H9 (cell line): ENCODE data around the gene FAM171A1. TPM values are rescaled to one million over a fixed set of nuclear protein-coding genes. Genes with fewer than 3 reads are reported as not detected.

Source experiments
- DNase-seq: peaks from one replicate; pipeline ENCODE4 v3.0.0-alpha.2; 2017
- H2AFZ ChIP-seq: one replicate; pipeline ENCODE4 v1.6.1; 2013; ENCODE audit warnings: mild to moderate bottlenecking, low read length, control low read depth, moderate library complexity
- H2AK5ac ChIP-seq: 2 replicates; pipeline ENCODE4 v1.6.1; 2013; ENCODE audit warnings: low read length, control low read depth, mixed read lengths; ENCODE audit not compliant: insufficient read length
- H2BK120ac ChIP-seq: one replicate; pipeline ENCODE4 v1.6.1; 2013; ENCODE audit warnings: low read depth, mild to moderate bottlenecking, low read length, control low read depth, inconsistent platforms; ENCODE audit not compliant: poor library complexity, severe bottlenecking
- H2BK12ac ChIP-seq: 2 replicates; pipeline ENCODE4 v1.6.1; 2013; ENCODE audit warnings: low read length, control low read depth, mixed read lengths, low read depth; ENCODE audit not compliant: insufficient read length
- H2BK15ac ChIP-seq: 2 replicates; pipeline ENCODE4 v1.6.1; 2013; ENCODE audit warnings: low read depth, low read length, control low read depth
- H2BK20ac ChIP-seq: one replicate; pipeline ENCODE4 v1.6.1; 2013; ENCODE audit warnings: low read depth, mild to moderate bottlenecking, low read length, control low read depth, inconsistent platforms; ENCODE audit not compliant: poor library complexity, severe bottlenecking
- H2BK5ac ChIP-seq: 2 replicates; pipeline ENCODE4 v1.6.1; 2013; ENCODE audit warnings: low read length, control low read depth, mixed read lengths; ENCODE audit not compliant: insufficient read length
- H3K14ac ChIP-seq: 2 replicates; pipeline ENCODE4 v1.6.1; 2013; ENCODE audit warnings: low read length, control low read depth; ENCODE audit not compliant: insufficient read depth
- H3K18ac ChIP-seq: 2 replicates; pipeline ENCODE4 v1.6.1; 2013; ENCODE audit warnings: low read depth, mild to moderate bottlenecking, mixed read lengths, low read length, control low read depth; ENCODE audit not compliant: insufficient read length
- H3K23ac ChIP-seq: 2 replicates; pipeline ENCODE4 v1.6.1; 2013; ENCODE audit warnings: low read length, control low read depth, mixed read lengths, low read depth; ENCODE audit not compliant: insufficient read length
- H3K23me2 ChIP-seq: 2 replicates; pipeline ENCODE4 v1.6.1; 2013; ENCODE audit warnings: low read depth, mild to moderate bottlenecking, mixed read lengths, low read length, control low read depth; ENCODE audit not compliant: insufficient read length, poor library complexity, severe bottlenecking
- H3K27ac ChIP-seq: 2 replicates; pipeline ENCODE4 v1.5.1; 2013; ENCODE audit warnings: low read length, control low read depth, mixed read lengths, low read depth; ENCODE audit not compliant: insufficient read length
- H3K27me3 ChIP-seq: 2 replicates; pipeline ENCODE4 v1.6.1; 2013; ENCODE audit warnings: low read length, control low read depth, inconsistent platforms; ENCODE audit not compliant: insufficient read depth
- H3K4ac ChIP-seq: 2 replicates; pipeline ENCODE4 v1.6.1; 2013; ENCODE audit warnings: low read depth, mild to moderate bottlenecking, control low read depth, inconsistent platforms, low read length, moderate library complexity
- H3K4me1 ChIP-seq: 2 replicates; pipeline ENCODE4 v1.6.1; 2013; ENCODE audit warnings: low read length, control low read depth, inconsistent platforms; ENCODE audit not compliant: insufficient read depth
- H3K4me2 ChIP-seq: 2 replicates; pipeline ENCODE4 v1.6.1; 2013; ENCODE audit warnings: low read length, control low read depth, mixed read lengths; ENCODE audit not compliant: insufficient read length, insufficient read depth
- H3K56ac ChIP-seq: 2 replicates; pipeline ENCODE4 v1.6.1; 2013; ENCODE audit warnings: low read depth, mild to moderate bottlenecking, mixed read lengths, low read length, control low read depth; ENCODE audit not compliant: insufficient read length
- H3K79me1 ChIP-seq: 2 replicates; pipeline ENCODE4 v1.6.1; 2013; ENCODE audit warnings: low read depth, mild to moderate bottlenecking, moderate library complexity, low read length, control low read depth, inconsistent platforms; ENCODE audit not compliant: insufficient read depth, poor library complexity, severe bottlenecking
- H3K79me2 ChIP-seq: 2 replicates; pipeline ENCODE4 v1.6.1; 2013; ENCODE audit warnings: low read length, control low read depth, inconsistent platforms; ENCODE audit not compliant: insufficient read depth
- H3K9ac ChIP-seq: 2 replicates; pipeline ENCODE4 v1.6.1; 2013; ENCODE audit warnings: low read length, control low read depth, mixed read lengths; ENCODE audit not compliant: insufficient read length; ENCODE audit errors: extremely low read depth
- H3K9me3 ChIP-seq: one replicate; pipeline ENCODE4 v1.6.1; 2013; ENCODE audit warnings: low read depth, low read length, inconsistent platforms; ENCODE audit not compliant: control insufficient read depth
- H3T11ph ChIP-seq: one replicate; pipeline ENCODE4 v1.6.1; 2013; ENCODE audit warnings: mild to moderate bottlenecking, low read length, control low read depth, inconsistent platforms
- H4K20me1 ChIP-seq: one replicate; pipeline ENCODE4 v1.6.1; 2013; ENCODE audit not compliant: control insufficient read depth, insufficient read length, insufficient read depth
- H4K5ac ChIP-seq: 2 replicates; pipeline ENCODE4 v1.6.1; 2013; ENCODE audit warnings: low read depth, mild to moderate bottlenecking, mixed read lengths, low read length, control low read depth; ENCODE audit not compliant: insufficient read length
- H4K8ac ChIP-seq: replicated peaks from 2 replicates; pipeline ENCODE4 v1.6.1; 2013; ENCODE audit warnings: low read length, control low read depth, mixed read lengths, low read depth; ENCODE audit not compliant: insufficient read length
- H4K91ac ChIP-seq: 2 replicates; pipeline ENCODE4 v1.6.1; 2013; ENCODE audit warnings: low read depth, mild to moderate bottlenecking, moderate library complexity, mixed read lengths, low read length, control low read depth; ENCODE audit not compliant: insufficient read length
- H3K27ac Mint-ChIP-seq, 3 experiments: 2 replicates in 2 of 3; 3 replicates in 1 of 3; pipeline ENCODE4 v1.8.0; 2020 to 2021; ENCODE audit warnings: mixed read lengths in 3 of 3, mild to moderate bottlenecking in 1 of 3, moderate library complexity in 1 of 3
- H3K27me3 Mint-ChIP-seq: 2 replicates; pipeline ENCODE4 v1.8.0; 2021; ENCODE audit warnings: low read depth, mild to moderate bottlenecking, moderate library complexity, mixed read lengths
- H3K36me3 Mint-ChIP-seq, 3 experiments: 2 replicates in 2 of 3; 3 replicates in 1 of 3; pipeline ENCODE4 v1.8.0; 2020 to 2021; ENCODE audit warnings: low read depth in 3 of 3, mixed read lengths in 3 of 3; ENCODE audit not compliant: insufficient read depth in 1 of 3
- H3K4me1 Mint-ChIP-seq, 2 experiments: 2 replicates each; pipeline ENCODE4 v1.8.0; 2020; ENCODE audit warnings: mixed read lengths in 2 of 2
- H3K4me3 Mint-ChIP-seq, 2 experiments: 2 replicates in 1 of 2; 3 replicates in 1 of 2; pipeline ENCODE4 v1.8.0; 2020 to 2021; ENCODE audit warnings: mild to moderate bottlenecking in 2 of 2, mixed read lengths in 2 of 2, moderate library complexity in 1 of 2
- H3K9me3 Mint-ChIP-seq, 2 experiments: 2 replicates in 1 of 2; 3 replicates in 1 of 2; pipeline ENCODE4 v1.8.0; 2020; ENCODE audit warnings: mild to moderate bottlenecking in 2 of 2, mixed read lengths in 2 of 2, moderate library complexity in 1 of 2
- WGBS: extraction: QIAGEN DNeasy Blood & Tissue Kit; methylation state at CpG from one replicate; pipeline ENCODE4 v1.1.7; 2013; ENCODE audit warnings: missing lambda C conversion rate, low lambda C conversion rate, mixed read lengths; ENCODE audit not compliant: insufficient read length; ENCODE audit errors: extremely low coverage; 5-methylcytosine and 5-hydroxymethylcytosine counted together
- total RNA-seq: library from RNA; stranded (reverse); gene quantifications from 2 replicates; pipeline ENCODE4 v1.2.1, GENCODE V29; 2021
- TF ChIP-seq, protein P1 (sequence below): fragments of 200-600 bp; sonication (generic); conservative IDR thresholded peaks from 3 replicates; pipeline ENCODE4 v1.8.0; 2021; ENCODE audit warnings: antibody characterized with exemption, mild to moderate bottlenecking

The FAM171A1 gene
- total RNA-seq, 1 experiment from 2014 or later: 37.4 TPM

DNA sequence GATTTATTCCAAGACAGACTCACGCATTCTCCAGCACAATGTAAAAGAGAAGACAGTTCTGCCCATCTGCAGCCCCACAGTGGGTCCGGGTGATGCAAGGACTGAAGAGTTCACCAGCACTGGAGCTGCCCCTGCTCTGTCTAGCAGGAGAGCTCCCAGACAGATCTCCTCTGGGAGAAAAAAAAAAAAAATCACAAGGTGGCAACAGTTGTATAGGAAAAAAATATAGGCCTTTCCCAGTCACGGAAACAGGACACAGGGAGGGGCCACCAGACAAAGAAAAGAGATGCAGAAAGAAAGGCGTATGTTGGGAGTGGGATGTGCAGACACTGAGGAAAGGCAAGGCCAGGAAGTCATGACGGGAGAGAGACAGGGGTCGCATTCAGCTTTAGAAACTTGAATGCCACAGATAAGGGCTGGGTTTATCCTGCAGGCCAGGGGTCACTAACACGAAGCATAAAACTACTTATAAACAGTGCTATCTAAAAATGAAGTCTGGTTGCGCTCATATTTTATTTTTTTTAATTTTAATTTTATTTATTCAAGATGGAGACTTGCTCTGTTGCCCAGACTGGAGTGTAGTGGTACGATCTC lies 54.1 kb downstream of the FAM171A1 start:
- H3K4me2 ChIP-seq: no peak overlapping the region
- H3K4me1 ChIP-seq: no peaks in the 10 kb centered on the region; the same call in 1 of the 2 replicates
- no peak overlapping the region for H2AFZ ChIP-seq
- no peak overlapping the region for H2BK20ac ChIP-seq
- no peaks in the 10 kb centered on the region for H3K9me3 ChIP-seq
- H3K4me1 Mint-ChIP-seq: peaks cover 32 to 38% of the 10 kb centered on the region in 2 experiments
- no peaks in the 10 kb centered on the region; a peak in 3 of 7 replicates for H3K36me3 Mint-ChIP-seq
- no peak overlapping the region for H3T11ph ChIP-seq
- H2AK5ac ChIP-seq: no peak overlapping the region
- TF ChIP-seq, protein P1, sequence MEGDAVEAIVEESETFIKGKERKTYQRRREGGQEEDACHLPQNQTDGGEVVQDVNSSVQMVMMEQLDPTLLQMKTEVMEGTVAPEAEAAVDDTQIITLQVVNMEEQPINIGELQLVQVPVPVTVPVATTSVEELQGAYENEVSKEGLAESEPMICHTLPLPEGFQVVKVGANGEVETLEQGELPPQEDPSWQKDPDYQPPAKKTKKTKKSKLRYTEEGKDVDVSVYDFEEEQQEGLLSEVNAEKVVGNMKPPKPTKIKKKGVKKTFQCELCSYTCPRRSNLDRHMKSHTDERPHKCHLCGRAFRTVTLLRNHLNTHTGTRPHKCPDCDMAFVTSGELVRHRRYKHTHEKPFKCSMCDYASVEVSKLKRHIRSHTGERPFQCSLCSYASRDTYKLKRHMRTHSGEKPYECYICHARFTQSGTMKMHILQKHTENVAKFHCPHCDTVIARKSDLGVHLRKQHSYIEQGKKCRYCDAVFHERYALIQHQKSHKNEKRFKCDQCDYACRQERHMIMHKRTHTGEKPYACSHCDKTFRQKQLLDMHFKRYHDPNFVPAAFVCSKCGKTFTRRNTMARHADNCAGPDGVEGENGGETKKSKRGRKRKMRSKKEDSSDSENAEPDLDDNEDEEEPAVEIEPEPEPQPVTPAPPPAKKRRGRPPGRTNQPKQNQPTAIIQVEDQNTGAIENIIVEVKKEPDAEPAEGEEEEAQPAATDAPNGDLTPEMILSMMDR: no peak
- H3K27ac ChIP-seq: no peak overlapping the region
- no peaks in the 10 kb centered on the region for H3K23me2 ChIP-seq
- H3K4me3 Mint-ChIP-seq: no peak overlapping the region
- H3K27me3 ChIP-seq: no peaks in the 10 kb centered on the region
- no peak overlapping the region for H3K56ac ChIP-seq
- no peak overlapping the region for H2BK12ac ChIP-seq
- no peak overlapping the region for H4K91ac ChIP-seq
- no peak overlapping the region for H4K5ac ChIP-seq
- no peaks in the 10 kb centered on the region for H3K27me3 Mint-ChIP-seq
- H2BK15ac ChIP-seq: no peak overlapping the region
- H3K9me3 Mint-ChIP-seq: no peaks in the 10 kb centered on the region; a peak in 1 of 5 replicates
- no peaks in the 10 kb centered on the region for H3K79me1 ChIP-seq
- no peak overlapping the region for H4K8ac ChIP-seq
- H3K4ac ChIP-seq: no peak overlapping the region
- H3K9ac ChIP-seq: no peak overlapping the region
- no peak overlapping the region for H2BK120ac ChIP-seq
- peak overlapping the region in 2 of 3 experiments; percentile 11 to 31; a peak in 4 of 7 replicates for H3K27ac Mint-ChIP-seq
- no peaks in the 10 kb centered on the region for H3K79me2 ChIP-seq
- H3K23ac ChIP-seq: no peak overlapping the region
- no peak overlapping the region for H2BK5ac ChIP-seq
- H3K18ac ChIP-seq: no peak overlapping the region
- WGBS: no CpG with 5 or more reads among the region's 9 CpGs
- no peak overlapping the region for H3K14ac ChIP-seq
- no peak for DNase-seq
- no peaks in the 10 kb centered on the region for H4K20me1 ChIP-seq
